Endothelial cell of umbilical vein (primary cell): Measurements from ENCODE around the gene ZRANB2. TPM values are rescaled to one million over a fixed set of nuclear protein-coding genes. Genes with fewer than 3 reads are reported as not detected.

ENCODE experiments used
- BruUV-seq: library from RNA; stranded (reverse); fragments of 400-500 nt; replicated peaks from 2 replicates; lab custom pipeline; 2021; lab: Mats Ljungman, UMichigan
- CTCF ChIA-PET: fragments of 300-600, 350-600 bp; sonication (Branson Sonifier 250); formaldehyde crosslinking; loops from one replicate; lab custom pipeline; 2021; ENCODE audit warnings: antibody characterized with exemption, inconsistent platforms; lab: Charles Lee
- POLR2A ChIA-PET: fragments of 300-600, 350-600 bp; sonication (Branson Sonifier 250); formaldehyde crosslinking; loops from one replicate; lab custom pipeline; 2021; ENCODE audit warnings: antibody characterized with exemption, inconsistent platforms; lab: Charles Lee
- DNase-seq: peaks from one replicate; pipeline ENCODE4 v3.0.0-alpha.2; 2011; ENCODE audit warnings: low read depth, low spot score
- FAIRE-seq: peaks from 2 replicates; lab custom pipeline; 2011; peaks lifted over from hg19 to GRCh38; lab: Jason Lieb, UNC
- H2AFZ ChIP-seq: 2 replicates; pipeline ENCODE4 v1.6.0; 2012; ENCODE audit warnings: low read depth, low read length, control low read depth, inconsistent platforms
- H3K27ac ChIP-seq: 2 replicates; pipeline ENCODE4 v1.5.1; 2011; ENCODE audit warnings: low read depth, mild to moderate bottlenecking, control low read depth, low read length, moderate library complexity; ENCODE audit not compliant: insufficient read depth
- H3K27me3 ChIP-seq, 2 experiments: 2 replicates each; pipeline versions ENCODE4 v1.6.0 to v1.6.1; 2011; ENCODE audit warnings: low read length in 2 of 2, mixed read lengths in 1 of 2; ENCODE audit not compliant: control insufficient read depth in 2 of 2, insufficient read depth in 2 of 2
- H3K36me3 ChIP-seq, 2 experiments: 2 replicates in 1 of 2; 3 replicates in 1 of 2; pipeline ENCODE4 v1.5.1; 2011; ENCODE audit warnings: low read length in 2 of 2, mild to moderate bottlenecking in 1 of 2, moderate library complexity in 1 of 2; ENCODE audit not compliant: control insufficient read depth in 2 of 2, insufficient read depth in 2 of 2; ENCODE audit errors: extremely low read depth in 1 of 2
- H3K4me1 ChIP-seq: 3 replicates; pipeline ENCODE4 v1.5.1; 2011; ENCODE audit warnings: mild to moderate bottlenecking, low read length; ENCODE audit not compliant: control insufficient read depth, insufficient read depth; ENCODE audit errors: extremely low read depth
- H3K4me2 ChIP-seq: 2 replicates; pipeline ENCODE4 v1.6.1; 2011; ENCODE audit warnings: low read length, control low read depth, mixed read lengths; ENCODE audit not compliant: insufficient read depth
- H3K4me3 ChIP-seq, 3 experiments: fragments of 200-600 bp in 1 of 3; sonication (generic), shearing (Covaris generic) in 1 of 3; replicated peaks in 1 of 3; 2 replicates each; pipeline ENCODE4 v1.5.1; 2011 to 2016; ENCODE audit warnings: control low read depth in 3 of 3, low read length in 3 of 3, mild to moderate bottlenecking in 2 of 3, inconsistent platforms in 1 of 3, low read depth in 1 of 3, moderate library complexity in 1 of 3; ENCODE audit not compliant: insufficient read depth in 1 of 3
- H3K79me2 ChIP-seq: 2 replicates; pipeline ENCODE4 v1.6.0; 2012; ENCODE audit warnings: low read length, inconsistent platforms; ENCODE audit not compliant: control insufficient read depth, insufficient read depth
- H3K9ac ChIP-seq: replicated peaks from 2 replicates; pipeline ENCODE3; 2011; ENCODE audit warnings: low read length, control low read depth; ENCODE audit not compliant: insufficient read depth; ENCODE audit errors: extremely low read depth
- H3K9me1 ChIP-seq: replicated peaks from 3 replicates; pipeline ENCODE4 v1.6.0; 2011; ENCODE audit warnings: mild to moderate bottlenecking, low read length; ENCODE audit not compliant: control insufficient read depth, insufficient read depth; ENCODE audit errors: extremely low read depth
- H3K9me3 ChIP-seq: replicated peaks from 2 replicates; pipeline ENCODE4 v1.5.1; 2012; ENCODE audit warnings: low read length, inconsistent platforms; ENCODE audit not compliant: control insufficient read depth, insufficient read depth
- H4K20me1 ChIP-seq: replicated peaks from 2 replicates; pipeline ENCODE3; 2011; ENCODE audit warnings: mild to moderate bottlenecking, low read length; ENCODE audit not compliant: control insufficient read depth, insufficient read depth; ENCODE audit errors: extremely low read depth
- EZH2 ChIP-seq: IDR thresholded peaks from 2 replicates; pipeline ENCODE4 v1.6.1; 2012; ENCODE audit warnings: borderline replicate concordance, low read depth, mild to moderate bottlenecking, moderate library complexity, low read length, inconsistent platforms; ENCODE audit not compliant: severe bottlenecking
- FOS ChIP-seq: IDR thresholded peaks from 2 replicates; pipeline ENCODE4 v1.6.1; 2011; ENCODE audit warnings: mild to moderate bottlenecking, low read length, moderate library complexity, borderline replicate concordance; ENCODE audit not compliant: insufficient read depth
- GATA2 ChIP-seq: IDR thresholded peaks from 2 replicates; pipeline ENCODE4 v1.7.0; 2011; ENCODE audit warnings: low read depth, mild to moderate bottlenecking, moderate library complexity, mixed read lengths, low read length; ENCODE audit not compliant: insufficient read length, insufficient read depth
- JUN ChIP-seq: IDR thresholded peaks from 2 replicates; pipeline ENCODE4 v1.6.1; 2011; ENCODE audit warnings: borderline replicate concordance, low read depth; ENCODE audit not compliant: insufficient read length, insufficient read depth
- MYC ChIP-seq: IDR thresholded peaks from one replicate; pipeline ENCODE4 v1.6.1; 2011; ENCODE audit warnings: mild to moderate bottlenecking, low read depth, low read length
- POLR2A ChIP-seq: IDR thresholded peaks from 2 replicates; pipeline ENCODE4 v1.6.1; 2012; ENCODE audit warnings: low read depth, mild to moderate bottlenecking, control low read depth, low read length
- POLR2AphosphoS5 ChIP-seq: IDR thresholded peaks from 2 replicates; pipeline ENCODE4 v1.6.1; 2012; ENCODE audit warnings: low read depth, mild to moderate bottlenecking, control low read depth, low read length, moderate library complexity; ENCODE audit not compliant: insufficient read depth
- dilution Hi-C: fragments of 300-500 bp; cut with MboI; formaldehyde crosslinking; loops from one replicate; pipeline ENCODE4 v1.15.0; 2019; ENCODE audit warnings: low sequenced_read_pairs; ENCODE audit not compliant: extremely low pct_ligation_motif_present
- intact Hi-C: fragments of 100-400 bp; cut with micrococcal nuclease; formaldehyde crosslinking; loops from one replicate; pipeline ENCODE4 v1.10.0; 2022
- polyA plus RNA-seq, 4 experiments: library from polyadenylated mRNA; depleted of rRNA in 3 of 4; stranded (reverse) in 3 of 4; unstranded in 1 of 4; fragments of >200 nt; gene quantifications; 2 replicates each; pipeline versions ENCODE4 v1.2.1 to v1.2.3, GENCODE V29; 2011 to 2012; ENCODE audit warnings: missing spikeins in 1 of 4
- total RNA-seq: library from RNA; stranded (reverse); gene quantifications from 2 replicates; pipeline ENCODE4 v1.2.3, GENCODE V29; 2021
- TF ChIP-seq, protein P1 (sequence below): IDR thresholded peaks from 2 replicates; pipeline ENCODE4 v1.6.1; 2011; ENCODE audit not compliant: insufficient read depth, insufficient read length

Gene ZRANB2
- total and polyA plus RNA-seq, 2 donors (not counting 3 experiments of a cell fraction or from before 2014, with no cell fraction given): 23.6 to 84.1 TPM

DNA sequence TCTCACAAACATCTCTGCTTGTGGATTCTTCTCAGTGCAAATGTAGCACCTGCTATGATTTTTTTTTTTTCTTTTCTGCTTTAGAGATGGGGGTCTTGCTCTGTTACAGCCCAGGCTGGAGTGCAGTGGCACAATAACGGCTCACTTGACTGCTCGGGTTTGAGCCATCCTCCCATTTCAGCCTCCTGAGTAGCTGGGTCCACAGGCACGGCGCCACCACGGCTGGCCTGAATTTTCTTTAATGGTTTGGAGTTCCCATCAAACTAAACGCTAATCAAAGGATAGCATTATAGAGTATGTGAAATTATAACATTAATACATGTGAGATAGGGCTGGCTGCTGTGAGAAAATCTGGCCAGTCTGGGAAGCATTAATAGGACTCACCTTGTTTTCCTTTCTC is 26.0 kb downstream of the ZRANB2 start:
- Histone ChIP-seq H3K36me3 (peaks cover under 1 to 2% of the 10 kb centered on the region in 2 experiments), H3K4me2 (no peak overlapping the region), H3K27ac (no peak overlapping the region), H3K4me3 (no peak overlapping the region), H4K20me1 (no peaks in the 10 kb centered on the region), H3K4me1 (no peaks in the 10 kb centered on the region), H3K9me3 (no peaks in the 10 kb centered on the region), H3K27me3 (peaks cover 9 to 11% of the 10 kb centered on the region in 2 experiments), H3K9ac (no peak overlapping the region), H2AFZ (no peak overlapping the region), H3K79me2 (no peaks in the 10 kb centered on the region), H3K9me1 (no peaks in the 10 kb centered on the region)
- BruUV-seq: no TSS peak
- DNase-seq (no peak), FAIRE-seq (peak; percentile 21)
- CTCF ChIA-PET: no interaction called here
- intact Hi-C loops (no loop called here), dilution Hi-C loops (no loop called here)
- TF ChIP-seq POLR2A (no peak), GATA2 (no peak), JUN (no peak), MYC (no peak), POLR2AphosphoS5 (no peak), FOS (no peak)
- TF ChIP-seq, protein P1, sequence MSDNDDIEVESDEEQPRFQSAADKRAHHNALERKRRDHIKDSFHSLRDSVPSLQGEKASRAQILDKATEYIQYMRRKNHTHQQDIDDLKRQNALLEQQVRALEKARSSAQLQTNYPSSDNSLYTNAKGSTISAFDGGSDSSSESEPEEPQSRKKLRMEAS: no peak
- POLR2A ChIA-PET: no interaction called here

DNA sequence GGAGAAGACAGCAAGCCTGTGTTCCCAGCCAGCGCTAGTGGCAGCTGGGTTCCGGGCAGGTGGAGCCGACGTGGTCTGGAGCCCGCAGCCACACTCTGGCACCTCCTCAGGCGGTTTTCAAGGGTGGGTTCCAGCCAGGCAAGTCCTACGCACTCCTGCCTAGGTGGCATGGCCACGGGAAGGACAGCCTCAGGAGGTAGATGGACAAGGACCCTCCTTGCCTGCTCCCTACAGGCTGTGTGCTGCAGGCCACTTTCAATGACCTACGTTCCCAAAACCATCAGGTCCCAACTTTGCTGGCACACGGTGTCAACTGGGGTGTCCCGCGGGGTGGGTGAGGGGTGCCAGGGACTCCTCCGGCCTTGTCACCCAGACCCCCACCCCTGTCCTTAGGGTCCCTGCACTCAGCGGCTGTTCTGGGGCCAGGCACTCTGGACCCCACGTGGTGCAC is 26.5 kb downstream of the ZRANB2 start:
- TF ChIP-seq POLR2A (peak; percentile 52), EZH2 (no peak), FOS (no peak), POLR2AphosphoS5 (no peak)
- Histone ChIP-seq H3K9me3 (no peaks in the 10 kb centered on the region), H3K27ac (no peak overlapping the region), H3K4me3 (no peak overlapping the region), H3K4me2 (no peak overlapping the region), H3K4me1 (no peaks in the 10 kb centered on the region), H3K36me3 (peaks cover 0 to under 1% of the 10 kb centered on the region in 2 experiments), H3K9ac (no peak overlapping the region), H3K79me2 (no peaks in the 10 kb centered on the region), H4K20me1 (no peaks in the 10 kb centered on the region), H3K27me3 (peaks cover 11 to 15% of the 10 kb centered on the region in 2 experiments), H2AFZ (no peak overlapping the region), H3K9me1 (no peaks in the 10 kb centered on the region)
- intact Hi-C loops (no loop called here), dilution Hi-C loops (no loop called here)
- no TSS peak for BruUV-seq
- ChIA-PET POLR2A (no interaction called here), CTCF (no interaction called here)
- FAIRE-seq (no peak), DNase-seq (no peak)
